Lung (tissue), 16 donors: ENCODE data around the gene BCL2L14. TPM values are rescaled to one million over a fixed set of nuclear protein-coding genes. Genes with fewer than 3 reads are reported as not detected.

Source experiments
- ATAC-seq: fragments of 200-7000 bp; cut with Tn5 transposase; one replicate; pipeline ENCODE4 v1.9.1; 2020; ENCODE audit warnings: moderate number of reproducible peaks; ENCODE audit not compliant: insufficient read depth, low FRiP score
- DNase-seq, 3 donors: peaks; one replicate each; pipeline ENCODE4 v3.0.0-alpha.2; 2013 to 2017
- H3K27ac ChIP-seq, 2 donors: one replicate each; pipeline ENCODE4 v1.5.1; 2013; ENCODE audit warnings: mild to moderate bottlenecking in 2 of 2, moderate library complexity in 2 of 2, control low read depth in 1 of 2, inconsistent platforms in 1 of 2, low read depth in 1 of 2, low read length in 1 of 2
- H3K27me3 ChIP-seq, 3 donors: one replicate each; pipeline ENCODE4 v1.5.1; 2013; ENCODE audit warnings: low read length in 2 of 3; ENCODE audit not compliant: control insufficient read depth in 3 of 3, insufficient read depth in 3 of 3
- H3K36me3 ChIP-seq, 4 donors: one replicate each; pipeline ENCODE4 v1.5.1; 2013; ENCODE audit warnings: low read length in 4 of 4, mild to moderate bottlenecking in 1 of 4, moderate library complexity in 1 of 4; ENCODE audit not compliant: control insufficient read depth in 4 of 4, insufficient read depth in 4 of 4
- H3K4me1 ChIP-seq, 5 donors: one replicate each; pipeline ENCODE4 v1.5.1; 2013; ENCODE audit warnings: low read length in 5 of 5, mild to moderate bottlenecking in 2 of 5, moderate library complexity in 1 of 5; ENCODE audit not compliant: control insufficient read depth in 5 of 5, insufficient read depth in 5 of 5
- H3K4me3 ChIP-seq: one replicate; pipeline ENCODE4 v1.5.1; 2013; ENCODE audit warnings: mild to moderate bottlenecking, control low read depth, moderate library complexity
- H3K9ac ChIP-seq, 2 donors: one replicate each; pipeline ENCODE4 v1.5.1; 2013; ENCODE audit warnings: low read length in 2 of 2, control low read depth in 1 of 2; ENCODE audit not compliant: insufficient read depth in 1 of 2
- H3K9me3 ChIP-seq, 4 donors: one replicate each; pipeline ENCODE4 v1.5.1; 2013; ENCODE audit warnings: low read length in 3 of 4, mild to moderate bottlenecking in 1 of 4, moderate library complexity in 1 of 4; ENCODE audit not compliant: control insufficient read depth in 4 of 4, insufficient read depth in 3 of 4
- WGBS, 2 donors: extraction: QIAGEN DNeasy Blood & Tissue Kit; methylation state at CpG; one replicate each; pipeline ENCODE4 v1.1.7; 2013; 5-methylcytosine and 5-hydroxymethylcytosine counted together
- long read RNA-seq, 5 donors: transcript quantifications; one replicate each; lab custom pipeline, GENCODE V29; 2026
- polyA plus RNA-seq, 2 donors: library from polyadenylated mRNA; stranded (reverse); fragments of 200-250 nt; gene quantifications; one replicate each; pipeline ENCODE4 v1.2.1, GENCODE V29; 2013
- total RNA-seq, 2 donors: library from RNA; depleted of rRNA in 1 of 2; stranded (reverse); fragments of >200 nt in 1 of 2; gene quantifications; one replicate each; pipeline ENCODE4 v1.2.1, GENCODE V29; 2014 to 2021
- TF ChIP-seq, protein P1 (sequence below): IDR thresholded peaks from 2 replicates; pipeline ENCODE4 v1.5.1; 2012; ENCODE audit warnings: mild to moderate bottlenecking; ENCODE audit errors: control extremely low read depth, extremely low read depth
- donor health status: control.
- donor health status: control.
- donor health status: Bipolar disorder and iron deficiency.
- donor health status: healthy.
- donor health status: DM: yes; HTN: yes; CAD: no.

BCL2L14 gene, protein sequence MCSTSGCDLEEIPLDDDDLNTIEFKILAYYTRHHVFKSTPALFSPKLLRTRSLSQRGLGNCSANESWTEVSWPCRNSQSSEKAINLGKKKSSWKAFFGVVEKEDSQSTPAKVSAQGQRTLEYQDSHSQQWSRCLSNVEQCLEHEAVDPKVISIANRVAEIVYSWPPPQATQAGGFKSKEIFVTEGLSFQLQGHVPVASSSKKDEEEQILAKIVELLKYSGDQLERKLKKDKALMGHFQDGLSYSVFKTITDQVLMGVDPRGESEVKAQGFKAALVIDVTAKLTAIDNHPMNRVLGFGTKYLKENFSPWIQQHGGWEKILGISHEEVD
- 1 to 10 TPM in 1 of 2 donors, under 1 TPM in 1; 0.95 to 1.8 TPM for total RNA-seq
- 1 to 10 TPM in 1 of 2 donors, under 1 TPM in 1; 0.33 to 1.0 TPM for polyA plus RNA-seq
- long read RNA-seq, donor 1, partial matches to known transcripts: 7 of 7 reads
- long read RNA-seq, donor 1, other reads (novel, unspliced or antisense): 0 of 7 reads
- long read RNA-seq, donor 2: 0 reads
- long read RNA-seq, donor 3, partial matches to known transcripts: 6 of 6 reads
- long read RNA-seq, donor 3, other reads (novel, unspliced or antisense): 0 of 6 reads
- long read RNA-seq, donor 4, partial matches to known transcripts: 12 of 12 reads
- long read RNA-seq, donor 4, other reads (novel, unspliced or antisense): 0 of 12 reads
- long read RNA-seq, donor 5: 0 reads

DNA sequence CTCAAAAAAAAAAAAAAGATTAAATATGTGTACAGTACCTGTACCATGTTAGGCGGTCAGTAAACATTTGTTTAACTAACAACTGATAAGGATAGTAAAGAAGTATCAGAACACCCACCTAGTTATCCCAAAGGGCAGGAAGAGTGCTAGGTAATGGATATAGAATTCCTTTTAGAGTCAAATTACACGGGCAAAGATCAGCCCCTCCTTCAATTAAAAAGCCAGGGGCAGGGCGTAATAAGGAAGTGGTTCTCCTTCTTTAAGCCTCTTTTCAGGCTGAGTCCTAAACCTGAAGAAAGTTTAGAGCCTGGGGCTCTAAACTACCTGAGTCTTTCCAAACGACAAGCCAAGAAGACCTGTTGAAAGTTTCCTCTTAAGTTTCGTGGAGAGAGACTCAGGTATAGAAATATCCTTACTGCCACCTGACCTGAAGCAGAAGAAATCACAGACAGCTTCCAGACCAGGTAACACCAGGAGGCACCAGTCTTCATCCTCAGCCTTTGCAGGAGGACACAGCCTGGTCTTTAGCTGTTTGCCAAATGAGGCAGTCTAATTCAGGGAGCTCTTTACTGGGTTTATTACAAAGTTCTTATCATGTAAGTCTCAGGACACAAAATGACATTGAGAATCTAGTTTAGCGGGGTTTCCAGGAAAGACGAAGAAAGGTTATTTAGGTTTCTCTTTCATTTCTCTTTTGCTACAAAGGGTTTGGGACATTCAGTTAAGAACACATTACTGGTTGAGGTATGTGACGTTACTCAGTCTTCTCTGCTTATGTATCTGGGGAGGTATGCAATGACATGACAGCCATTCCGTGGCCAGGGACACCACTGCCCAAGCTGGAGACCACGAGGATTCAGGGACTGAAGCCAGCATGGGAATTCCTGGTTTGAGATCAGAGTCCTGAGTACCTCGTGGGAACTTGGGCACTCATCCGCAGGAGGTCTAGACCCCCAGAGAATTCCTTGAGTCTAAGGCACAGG, at the start of gene BCL2L14:
Gene BCL2L14, plus strand, starts transcription at position 266 of the 983 bp plus-strand sequence. CDS start 8,367 bp downstream, outside the sequence.
- Histone ChIP-seq H3K27me3 (no peaks in the 10 kb centered on the region), H3K4me1 (peaks cover 0 to 6% (median 0%) of the 10 kb centered on the region in 5 donors), H3K9me3 (no peaks in the 10 kb centered on the region), H3K27ac (peak within 1 kb of the TSS in 1 of 2 donors; percentile 39), H3K4me3 (no peak within 1 kb of the TSS), H3K9ac (no peak within 1 kb of the TSS), H3K36me3 (no peaks in the 10 kb centered on the region)
- 56 to 71% methylated on average over 12 of the region's 12 CpGs for WGBS, 2 donors
- ATAC-seq (peak; percentile 62), DNase-seq (peak in 1 of 3 donors; percentile 17)
- TF ChIP-seq, protein P1, sequence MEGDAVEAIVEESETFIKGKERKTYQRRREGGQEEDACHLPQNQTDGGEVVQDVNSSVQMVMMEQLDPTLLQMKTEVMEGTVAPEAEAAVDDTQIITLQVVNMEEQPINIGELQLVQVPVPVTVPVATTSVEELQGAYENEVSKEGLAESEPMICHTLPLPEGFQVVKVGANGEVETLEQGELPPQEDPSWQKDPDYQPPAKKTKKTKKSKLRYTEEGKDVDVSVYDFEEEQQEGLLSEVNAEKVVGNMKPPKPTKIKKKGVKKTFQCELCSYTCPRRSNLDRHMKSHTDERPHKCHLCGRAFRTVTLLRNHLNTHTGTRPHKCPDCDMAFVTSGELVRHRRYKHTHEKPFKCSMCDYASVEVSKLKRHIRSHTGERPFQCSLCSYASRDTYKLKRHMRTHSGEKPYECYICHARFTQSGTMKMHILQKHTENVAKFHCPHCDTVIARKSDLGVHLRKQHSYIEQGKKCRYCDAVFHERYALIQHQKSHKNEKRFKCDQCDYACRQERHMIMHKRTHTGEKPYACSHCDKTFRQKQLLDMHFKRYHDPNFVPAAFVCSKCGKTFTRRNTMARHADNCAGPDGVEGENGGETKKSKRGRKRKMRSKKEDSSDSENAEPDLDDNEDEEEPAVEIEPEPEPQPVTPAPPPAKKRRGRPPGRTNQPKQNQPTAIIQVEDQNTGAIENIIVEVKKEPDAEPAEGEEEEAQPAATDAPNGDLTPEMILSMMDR: no peak

GRCh38 chr12:12022306-12022936, 48.3 kb upstream of the BCL2L14 start:
- TF ChIP-seq, protein P1: no peak
- WGBS, 2 donors: 56 to 75% methylated on average over 8 of the region's 8 CpGs
- H3K4me1 ChIP-seq: no peaks in the 10 kb centered on the region
- H3K9me3 ChIP-seq: no peaks in the 10 kb centered on the region
- no peak overlapping the region for H3K27ac ChIP-seq
- H3K36me3 ChIP-seq: no peaks in the 10 kb centered on the region
- H3K4me3 ChIP-seq: no peak overlapping the region
- ATAC-seq (no peak), DNase-seq (no peak)
- H3K27me3 ChIP-seq: no peaks in the 10 kb centered on the region
- no peak overlapping the region for H3K9ac ChIP-seq

DNA sequence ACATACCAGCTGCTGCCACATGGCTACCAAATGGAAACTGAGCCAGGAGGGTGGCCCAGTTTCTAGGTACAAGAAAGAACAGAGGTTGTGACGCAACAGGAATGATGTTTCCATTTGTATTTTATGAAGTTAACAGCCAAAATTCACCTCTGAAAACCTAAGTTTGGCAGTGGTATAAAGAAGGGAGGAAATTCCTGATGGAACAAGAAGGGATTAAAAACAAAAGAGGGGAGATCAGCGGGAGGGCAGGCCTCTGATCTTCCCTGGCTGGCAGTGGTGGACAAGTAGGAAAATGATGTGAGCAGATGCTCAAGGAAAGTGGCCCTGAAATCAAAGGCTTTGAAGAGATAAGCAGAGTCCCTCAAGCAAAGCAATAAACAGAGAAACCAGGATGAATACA, 47.3 kb upstream of the BCL2L14 start:
- Histone ChIP-seq H3K4me3 (no peak overlapping the region), H3K4me1 (no peaks in the 10 kb centered on the region), H3K9ac (no peak overlapping the region), H3K9me3 (no peaks in the 10 kb centered on the region), H3K27ac (no peak overlapping the region), H3K36me3 (no peaks in the 10 kb centered on the region), H3K27me3 (no peaks in the 10 kb centered on the region)
- WGBS, 2 donors: 46 to 90% methylated on average over 1 to 2 of the region's 2 CpGs
- TF ChIP-seq, protein P1: no peak
- ATAC-seq: no peak
- no peak for DNase-seq
